Measurements from ENCODE around the gene RGL4. TPM values are rescaled to one million over a fixed set of nuclear protein-coding genes. Genes with fewer than 3 reads are reported as not detected.
"Not testable (repeated sequence)": the region's sequence is repeated elsewhere in the genome, so short reads cannot be mapped to it uniquely, and the experiment has no call there.

The RGL4 gene
- total RNA-seq, 2 donors from 2014 or later, result not detected

- Mint-ChIP-seq H3K9me3 (no peaks in the 10 kb centered on the region), H3K36me3 (ENCODE audit: low read depth) (no peaks in the 10 kb centered on the region), H3K27ac (no peak overlapping the region), H3K27me3 (ENCODE audit: insufficient read depth) (no peaks in the 10 kb centered on the region), H3K4me3 (no peak overlapping the region), H3K4me1 (no peaks in the 10 kb centered on the region)
- no peak for DNase-seq
- Histone ChIP-seq H3K36me3 (ENCODE audit: control insufficient read depth, insufficient read depth, low read length) (no peaks in the 10 kb centered on the region), H3K27me3 (ENCODE audit: control insufficient read depth, insufficient read depth, low read length, poor library complexity, severe bottlenecking) (no peaks in the 10 kb centered on the region), H3K9ac (ENCODE audit: extremely low read depth, low read length, poor library complexity, severe bottlenecking) (no peak overlapping the region), H3K4me3 (ENCODE audit: low read length) (no peak overlapping the region), H3K9me3 (ENCODE audit: control insufficient read depth, low read length) (no peaks in the 10 kb centered on the region), H3K4me1 (ENCODE audit: control insufficient read depth, insufficient read depth, low read length) (no peaks in the 10 kb centered on the region), H3K27ac (ENCODE audit: low read depth, low read length) (no peak overlapping the region)
- TF ChIP-seq CTCF (conservative IDR thresholded peaks at IDR 0.05), result no peak
- 91 to 92% methylated on average over 5 to 6 of the region's 6 CpGs for WGBS, 2 experiments (ENCODE audit: insufficient coverage in 1 of 2, insufficient read length in 1 of 2)
Measured at GRCh38 chr22:23720855-23721254, 30.0 kb downstream of the RGL4 start.

GRCh38 chr22:23722160-23722559, 31.3 kb downstream of the RGL4 start:
- no peak for DNase-seq
- Mint-ChIP-seq H3K27ac (no peak overlapping the region), H3K36me3 (ENCODE audit: low read depth) (no peaks in the 10 kb centered on the region), H3K4me1 (no peaks in the 10 kb centered on the region), H3K27me3 (ENCODE audit: insufficient read depth) (peaks cover 2% of the 10 kb centered on the region), H3K9me3 (no peaks in the 10 kb centered on the region), H3K4me3 (no peak overlapping the region)
- H3K9me3 ChIP-seq (ENCODE audit: control insufficient read depth, low read length), result no peaks in the 10 kb centered on the region
- H3K36me3 ChIP-seq (ENCODE audit: control insufficient read depth, insufficient read depth, low read length), result no peaks in the 10 kb centered on the region
- H3K27ac ChIP-seq (ENCODE audit: low read depth, low read length), result no peak overlapping the region
- no peak overlapping the region for H3K9ac ChIP-seq (ENCODE audit: extremely low read depth, low read length, poor library complexity, severe bottlenecking)
- H3K4me3 ChIP-seq (ENCODE audit: low read length), result no peak overlapping the region
- H3K27me3 ChIP-seq (ENCODE audit: control insufficient read depth, insufficient read depth, low read length, poor library complexity, severe bottlenecking), result no peaks in the 10 kb centered on the region
- no peaks in the 10 kb centered on the region for H3K4me1 ChIP-seq (ENCODE audit: control insufficient read depth, insufficient read depth, low read length)
- 81 to 86% methylated on average over 3 to 4 of the region's 4 CpGs for WGBS, 2 experiments (ENCODE audit: insufficient coverage in 1 of 2, insufficient read length in 1 of 2)
- no peak for TF ChIP-seq CTCF (conservative IDR thresholded peaks at IDR 0.05)

- no peaks in the 10 kb centered on the region for H3K9me3 ChIP-seq (ENCODE audit: control insufficient read depth, low read length)
- H3K27ac ChIP-seq (ENCODE audit: low read depth, low read length), result no peak overlapping the region
- Mint-ChIP-seq H3K27me3 (ENCODE audit: insufficient read depth) (peaks cover 2% of the 10 kb centered on the region), H3K4me1 (no peaks in the 10 kb centered on the region), H3K27ac (no peak overlapping the region), H3K4me3 (no peak overlapping the region), H3K36me3 (ENCODE audit: low read depth) (no peaks in the 10 kb centered on the region), H3K9me3 (no peaks in the 10 kb centered on the region)
- no peaks in the 10 kb centered on the region for H3K36me3 ChIP-seq (ENCODE audit: control insufficient read depth, insufficient read depth, low read length)
- no peaks in the 10 kb centered on the region for H3K4me1 ChIP-seq (ENCODE audit: control insufficient read depth, insufficient read depth, low read length)
- DNase-seq, result no peak
- no peak for TF ChIP-seq CTCF (conservative IDR thresholded peaks at IDR 0.05)
- 94 to 95% methylated on average over 2 of the region's 2 CpGs for WGBS, 2 experiments (ENCODE audit: insufficient coverage in 1 of 2, insufficient read length in 1 of 2)
- no peak overlapping the region for H3K4me3 ChIP-seq (ENCODE audit: low read length)
- no peak overlapping the region for H3K9ac ChIP-seq (ENCODE audit: extremely low read depth, low read length, poor library complexity, severe bottlenecking)
- no peaks in the 10 kb centered on the region for H3K27me3 ChIP-seq (ENCODE audit: control insufficient read depth, insufficient read depth, low read length, poor library complexity, severe bottlenecking)
Measured at GRCh38 chr22:23722724-23723123, 31.9 kb downstream of the RGL4 start.

GRCh38 chr22:23728108-23728507, 37.3 kb downstream of the RGL4 start:
- H3K27me3 Mint-ChIP-seq (ENCODE audit: insufficient read depth); H3K4me1 Mint-ChIP-seq; H3K9me3 ChIP-seq (ENCODE audit: control insufficient read depth, low read length); H3K27me3 ChIP-seq (ENCODE audit: control insufficient read depth, insufficient read depth, low read length, poor library complexity, severe bottlenecking); DNase-seq; H3K4me3 ChIP-seq (ENCODE audit: low read length); H3K4me1 ChIP-seq (ENCODE audit: control insufficient read depth, insufficient read depth, low read length); H3K4me3 Mint-ChIP-seq; H3K27ac ChIP-seq (ENCODE audit: low read depth, low read length); H3K36me3 Mint-ChIP-seq (ENCODE audit: low read depth); H3K9ac ChIP-seq (ENCODE audit: extremely low read depth, low read length, poor library complexity, severe bottlenecking); H3K9me3 Mint-ChIP-seq; H3K27ac Mint-ChIP-seq; H3K36me3 ChIP-seq (ENCODE audit: control insufficient read depth, insufficient read depth, low read length): not testable (repeated sequence)
- 86 to 96% methylated on average over 4 of the region's 4 CpGs for WGBS, 2 experiments (ENCODE audit: insufficient coverage in 1 of 2, insufficient read length in 1 of 2)

Measured in endodermal cell (in vitro differentiated cells).